Parathyroid adenoma (tissue), 2 donors: ENCODE results near the gene AMPD2.
A peak's percentile ranks its signal among the peaks of the same experiment; 100 is the strongest.

Source experiments
- H2AFZ ChIP-seq: fragments of 300-600 bp; sonication (generic); one replicate; pipeline ENCODE4 v1.7.0; 2017; ENCODE audit warnings: antibody characterized with exemption, mild to moderate bottlenecking
- H3K27ac ChIP-seq: fragments of 300-600 bp; sonication (generic); one replicate; pipeline ENCODE4 v1.7.0; 2017
- H3K27me3 ChIP-seq: fragments of 300-600 bp; sonication (generic); one replicate; pipeline ENCODE4 v1.7.0; 2017; ENCODE audit warnings: low read length; ENCODE audit not compliant: control insufficient read depth, insufficient read depth
- H3K36me3 ChIP-seq: fragments of 300-600 bp; sonication (generic); one replicate; pipeline ENCODE4 v1.7.0; 2017; ENCODE audit warnings: low read length; ENCODE audit not compliant: control insufficient read depth, insufficient read depth
- H3K4me1 ChIP-seq: fragments of 300-600 bp; sonication (generic); one replicate; pipeline ENCODE4 v1.7.0; 2017; ENCODE audit warnings: control low read depth
- H3K4me2 ChIP-seq: fragments of 300-600 bp; sonication (generic); one replicate; pipeline ENCODE4 v1.7.0; 2017; ENCODE audit warnings: low read length
- H3K4me3 ChIP-seq: fragments of 300-600 bp; sonication (generic); one replicate; pipeline ENCODE4 v1.7.0; 2017; ENCODE audit warnings: low read depth, low read length
- H3K79me2 ChIP-seq: fragments of 300-600 bp; sonication (generic); one replicate; pipeline ENCODE4 v1.7.0; 2017; ENCODE audit warnings: control low read depth
- H3K9ac ChIP-seq: fragments of 300-600 bp; sonication (generic); one replicate; pipeline ENCODE4 v1.7.0; 2017; ENCODE audit warnings: mild to moderate bottlenecking
- H3K9me3 ChIP-seq: fragments of 300-600 bp; sonication (generic); one replicate; pipeline ENCODE4 v1.7.0; 2017; ENCODE audit warnings: low read length; ENCODE audit not compliant: control insufficient read depth
- TF ChIP-seq, protein P1 (sequence below): fragments of 300-600 bp; sonication (generic); IDR thresholded peaks from one replicate; pipeline ENCODE4 v1.7.0; 2017; ENCODE audit warnings: antibody characterized with exemption, mild to moderate bottlenecking
- donor health status: primary hyperparathyroidism.

The AMPD2 gene

DNA sequence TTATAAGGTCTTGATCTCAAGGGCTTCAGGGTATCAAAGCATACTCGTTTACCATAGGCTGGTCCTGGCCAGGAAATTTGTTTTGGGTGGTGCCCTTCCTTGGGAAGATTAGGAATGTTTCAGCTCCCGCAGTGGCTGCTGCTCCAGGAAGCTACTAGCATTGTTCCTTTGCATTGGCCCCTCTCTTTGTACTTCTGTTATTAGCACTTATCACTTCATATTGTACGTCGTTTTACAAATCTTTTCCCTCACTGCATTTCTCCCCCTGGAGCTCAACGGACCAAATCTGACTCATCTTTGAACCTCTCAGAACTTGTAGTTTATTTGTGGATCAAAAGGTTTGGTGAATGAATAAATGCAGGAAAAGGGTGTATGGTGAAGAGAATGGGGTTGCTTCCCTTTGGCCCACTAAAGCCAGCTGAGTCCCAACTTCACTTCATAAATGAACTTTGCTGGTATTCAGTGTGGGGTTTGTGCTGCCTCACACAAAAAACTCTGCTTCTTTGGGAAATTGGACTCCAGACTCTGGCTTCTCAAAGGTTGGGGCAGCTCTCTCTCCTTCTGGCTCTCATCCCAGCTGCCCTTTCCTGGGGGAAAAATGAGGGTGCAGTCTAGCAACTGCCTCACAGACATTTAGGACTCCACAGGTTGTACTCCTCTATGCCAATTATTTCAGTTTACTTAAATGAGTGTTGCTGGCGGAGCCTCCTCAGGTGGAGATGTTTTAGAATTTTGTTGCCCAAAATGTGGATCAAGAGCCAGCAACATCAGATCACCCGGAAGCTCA is 6.1 kb upstream of the AMPD2 start:
- H3K4me2 ChIP-seq: no peak overlapping the region
- H2AFZ ChIP-seq: no peak overlapping the region
- no peaks in the 10 kb centered on the region for H3K9me3 ChIP-seq
- no peaks in the 10 kb centered on the region for H3K36me3 ChIP-seq
- TF ChIP-seq, protein P1, sequence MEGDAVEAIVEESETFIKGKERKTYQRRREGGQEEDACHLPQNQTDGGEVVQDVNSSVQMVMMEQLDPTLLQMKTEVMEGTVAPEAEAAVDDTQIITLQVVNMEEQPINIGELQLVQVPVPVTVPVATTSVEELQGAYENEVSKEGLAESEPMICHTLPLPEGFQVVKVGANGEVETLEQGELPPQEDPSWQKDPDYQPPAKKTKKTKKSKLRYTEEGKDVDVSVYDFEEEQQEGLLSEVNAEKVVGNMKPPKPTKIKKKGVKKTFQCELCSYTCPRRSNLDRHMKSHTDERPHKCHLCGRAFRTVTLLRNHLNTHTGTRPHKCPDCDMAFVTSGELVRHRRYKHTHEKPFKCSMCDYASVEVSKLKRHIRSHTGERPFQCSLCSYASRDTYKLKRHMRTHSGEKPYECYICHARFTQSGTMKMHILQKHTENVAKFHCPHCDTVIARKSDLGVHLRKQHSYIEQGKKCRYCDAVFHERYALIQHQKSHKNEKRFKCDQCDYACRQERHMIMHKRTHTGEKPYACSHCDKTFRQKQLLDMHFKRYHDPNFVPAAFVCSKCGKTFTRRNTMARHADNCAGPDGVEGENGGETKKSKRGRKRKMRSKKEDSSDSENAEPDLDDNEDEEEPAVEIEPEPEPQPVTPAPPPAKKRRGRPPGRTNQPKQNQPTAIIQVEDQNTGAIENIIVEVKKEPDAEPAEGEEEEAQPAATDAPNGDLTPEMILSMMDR: no peak
- no peak overlapping the region for H3K9ac ChIP-seq
- H3K4me1 ChIP-seq: no peaks in the 10 kb centered on the region
- no peaks in the 10 kb centered on the region for H3K27me3 ChIP-seq
- H3K27ac ChIP-seq: no peak overlapping the region
- H3K79me2 ChIP-seq: no peaks in the 10 kb centered on the region
- no peak overlapping the region for H3K4me3 ChIP-seq

DNA sequence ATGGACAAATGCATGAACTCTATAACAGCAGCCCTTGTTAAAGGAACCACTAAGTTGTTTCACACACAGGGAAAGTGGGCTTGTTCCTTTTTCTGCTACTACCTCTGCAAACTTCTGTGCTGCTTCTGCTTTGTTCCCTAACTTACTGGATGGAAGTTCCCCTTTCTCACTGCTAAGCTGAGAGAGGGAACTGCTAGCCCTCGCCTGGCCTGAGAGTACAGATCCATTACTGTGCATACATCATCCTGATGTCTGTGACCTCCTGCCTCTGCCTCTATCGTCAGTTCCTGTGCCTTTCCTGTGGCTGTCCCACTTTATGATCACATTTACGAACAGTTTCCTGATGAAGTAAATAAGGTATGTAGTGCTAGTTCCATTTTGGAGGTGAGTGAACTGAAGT is 3.8 kb upstream of the AMPD2 start:
- no peak overlapping the region for H3K4me3 ChIP-seq
- no peak overlapping the region for H3K9ac ChIP-seq
- H3K9me3 ChIP-seq: no peaks in the 10 kb centered on the region
- TF ChIP-seq, protein P1: no peak
- H3K4me1 ChIP-seq: no peaks in the 10 kb centered on the region
- no peak overlapping the region for H3K27ac ChIP-seq
- no peaks in the 10 kb centered on the region for H3K27me3 ChIP-seq
- H2AFZ ChIP-seq: no peak overlapping the region
- H3K4me2 ChIP-seq: no peak overlapping the region
- H3K36me3 ChIP-seq: no peaks in the 10 kb centered on the region
- H3K79me2 ChIP-seq: no peaks in the 10 kb centered on the region

DNA sequence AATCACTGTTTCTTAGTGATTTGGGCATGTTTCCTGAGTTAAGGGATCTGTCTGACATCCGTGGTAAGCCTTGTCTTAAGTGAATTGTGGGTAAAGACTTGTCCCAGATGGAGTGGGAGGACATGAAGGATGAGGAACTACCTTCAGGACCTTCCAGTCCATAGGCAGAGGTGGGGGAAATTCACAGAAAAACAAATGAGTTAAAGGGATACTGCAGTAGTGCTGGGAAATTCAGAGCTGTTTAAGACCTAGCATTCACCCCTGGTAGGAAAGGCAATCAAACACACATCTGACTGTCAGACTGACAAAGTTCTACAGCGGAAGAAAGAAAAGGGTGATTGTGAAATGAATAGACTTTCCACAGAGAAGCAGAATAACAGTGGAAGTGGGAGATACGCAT is 3.2 kb upstream of the AMPD2 start:
- H3K27ac ChIP-seq: peak overlapping the region; percentile 36
- no peak overlapping the region for H3K9ac ChIP-seq
- H3K9me3 ChIP-seq: no peaks in the 10 kb centered on the region
- no peaks in the 10 kb centered on the region for H3K27me3 ChIP-seq
- no peaks in the 10 kb centered on the region for H3K79me2 ChIP-seq
- H3K4me3 ChIP-seq: no peak overlapping the region
- no peak overlapping the region for H2AFZ ChIP-seq
- H3K36me3 ChIP-seq: no peaks in the 10 kb centered on the region
- TF ChIP-seq, protein P1: no peak
- no peak overlapping the region for H3K4me2 ChIP-seq
- H3K4me1 ChIP-seq: no peaks in the 10 kb centered on the region

DNA sequence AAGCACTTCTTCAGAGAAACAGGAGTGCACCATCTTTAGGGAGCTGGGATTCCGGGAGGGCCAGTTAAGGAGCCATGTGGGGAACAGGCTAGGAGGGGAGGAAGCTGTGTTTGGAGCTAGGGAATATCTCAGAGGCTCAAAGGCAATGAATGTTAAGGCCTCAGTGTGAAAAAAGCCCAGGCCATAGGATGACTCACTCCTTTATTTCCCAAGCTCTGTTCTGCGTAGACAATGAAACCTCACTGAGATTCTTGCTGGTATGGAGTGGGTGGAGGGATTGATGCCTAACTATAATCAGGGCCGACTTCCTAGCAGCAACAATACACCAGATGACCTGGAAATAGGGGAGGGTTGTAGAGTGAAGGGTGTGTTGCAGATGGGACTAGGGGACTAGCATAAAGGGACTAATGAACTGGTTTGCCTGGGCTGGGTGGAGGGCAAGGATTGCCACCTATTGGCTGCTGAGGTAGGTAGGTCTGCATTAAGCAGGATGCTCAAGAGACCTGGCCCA is 2.3 kb upstream of the AMPD2 start:
- TF ChIP-seq, protein P1: no peak
- Histone ChIP-seq H3K36me3 (no peaks in the 10 kb centered on the region), H3K79me2 (no peaks in the 10 kb centered on the region), H3K4me1 (no peaks in the 10 kb centered on the region), H3K9ac (no peak overlapping the region), H2AFZ (no peak overlapping the region), H3K4me2 (no peak overlapping the region), H3K4me3 (no peak overlapping the region), H3K9me3 (no peaks in the 10 kb centered on the region), H3K27me3 (no peaks in the 10 kb centered on the region), H3K27ac (no peak overlapping the region)
